ENCODE measurements around the gene EVX2. TPM values are rescaled to one million over a fixed set of nuclear protein-coding genes. Genes with fewer than 3 reads are reported as not detected.

EVX2 gene
- total and polyA plus RNA-seq, 2 donors (not counting 1 experiment from before 2014, with no cell fraction given), result not detected

DNA sequence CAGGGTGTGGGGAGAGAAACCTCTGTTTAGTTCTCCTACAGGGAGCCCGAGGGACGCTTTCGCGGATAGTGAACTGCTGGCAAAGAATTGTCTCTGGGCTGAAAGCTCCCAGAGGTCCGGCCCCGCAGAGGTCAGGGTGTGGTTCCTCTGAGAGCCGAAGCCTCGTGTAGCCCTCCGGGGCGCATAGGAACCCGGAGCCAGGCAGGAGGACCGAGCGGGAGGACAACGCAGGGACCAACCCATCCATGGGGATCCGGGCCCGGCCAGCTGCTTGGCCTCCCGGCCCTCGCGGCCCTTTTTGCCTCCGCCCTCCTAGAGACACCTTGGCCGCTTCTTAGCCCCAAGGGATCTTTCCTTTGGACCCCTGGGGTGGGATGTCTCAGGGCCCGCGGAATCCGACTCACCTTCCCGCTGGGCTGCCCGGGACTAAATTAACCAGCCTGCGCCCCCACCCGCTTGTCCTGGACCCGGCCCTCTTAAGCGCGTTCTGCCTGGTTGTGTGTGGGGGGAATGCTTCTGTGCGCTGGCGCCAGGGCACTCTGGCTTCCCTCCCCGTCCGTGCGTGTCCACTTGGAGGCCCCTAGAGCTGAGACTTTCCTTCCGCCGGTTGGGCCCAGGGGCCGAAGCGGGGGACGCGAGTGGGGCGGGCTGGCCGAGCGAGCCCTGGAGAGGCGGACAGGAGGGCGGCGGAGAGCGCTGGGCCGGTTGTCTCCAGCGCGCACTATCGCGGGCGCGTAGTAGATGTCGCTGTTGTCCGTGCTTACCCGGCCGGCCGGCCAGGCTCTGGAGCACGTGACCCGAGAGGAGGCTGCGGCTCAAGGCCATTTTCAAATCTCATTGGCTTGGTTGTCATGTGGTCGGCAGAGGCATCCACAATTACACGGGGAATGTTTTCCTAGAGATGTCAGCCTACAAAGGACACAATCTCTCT is 32.4 kb upstream of the EVX2 start, which contains the start of gene HOXD10:
Gene HOXD10 (plus strand): TSS at position 896 of the 931 bp plus-strand sequence. CDS start 56 bp downstream, outside the sequence.
- POLR2A ChIA-PET, result no interaction called here
- Histone ChIP-seq H3K9ac (ENCODE audit: low read length) (no peak within 1 kb of the TSS), H3K4me2 (replicated peaks; ENCODE audit: low read depth, low read length, poor library complexity, severe bottlenecking) (no peak within 1 kb of the TSS), H3K36me3 (replicated peaks in 1 of 2; ENCODE audit: control extremely low read depth in 1 of 2, control insufficient read depth in 1 of 2, extremely low read depth in 1 of 2, insufficient read depth in 2 of 2, low read length in 1 of 2) (no peaks in the 10 kb centered on the region), H3K27me3 (replicated peaks in 1 of 4; ENCODE audit: control extremely low read depth in 1 of 4, control insufficient read depth in 3 of 4, insufficient read depth in 4 of 4, low read length in 3 of 4) (peaks cover 0 to 95% (median 75%) of the 10 kb centered on the region in 4 experiments), H3K79me2 (ENCODE audit: control insufficient read depth, insufficient read depth, low read length) (no peaks in the 10 kb centered on the region), H3K9me3 (ENCODE audit: control extremely low read depth in 1 of 3, control insufficient read depth in 2 of 3, insufficient read depth in 1 of 3, low read length in 2 of 3) (peaks cover 0 to 58% (median 2%) of the 10 kb centered on the region in 3 donors), H2AFZ (ENCODE audit: insufficient read depth, low read depth, low read length, poor library complexity, severe bottlenecking) (no peak within 1 kb of the TSS), H3K27ac (ENCODE audit: low read length in 2 of 2) (no peak within 1 kb of the TSS), H3K4me1 (ENCODE audit: control insufficient read depth in 2 of 2, insufficient read depth in 2 of 2, low read length in 2 of 2) (peaks cover 0 to 9% of the 10 kb centered on the region in 2 donors), H3K4me3 (ENCODE audit: control extremely low read depth in 1 of 5, extremely low read depth in 1 of 5, insufficient read depth in 1 of 5, low read depth in 2 of 5, low read length in 4 of 5) (no peak within 1 kb of the TSS), H4K20me1 (ENCODE audit: control insufficient read depth, insufficient read depth, low read length, poor library complexity, severe bottlenecking) (no peaks in the 10 kb centered on the region)
- Mint-ChIP-seq H3K27me3 (peaks cover 84% of the 10 kb centered on the region), H3K27ac (peak within 1 kb of the TSS; percentile 42), H3K4me1 (peaks cover 7% of the 10 kb centered on the region), H3K9me3 (ENCODE audit: insufficient read depth) (peaks cover 2% of the 10 kb centered on the region), H3K4me3 (no peak within 1 kb of the TSS)
- intact Hi-C loops (cut with micrococcal nuclease), result no loop called here
- WGBS (ENCODE audit: insufficient coverage), result 13% methylated on average over 65 of the region's 66 CpGs
- TF ChIP-seq EZH2 (IDR thresholded peaks at IDR 0.05; ENCODE audit: borderline replicate concordance, insufficient read depth, low read depth, low read length, poor library complexity, severe bottlenecking), result no peak
- TF ChIP-seq, protein P1, sequence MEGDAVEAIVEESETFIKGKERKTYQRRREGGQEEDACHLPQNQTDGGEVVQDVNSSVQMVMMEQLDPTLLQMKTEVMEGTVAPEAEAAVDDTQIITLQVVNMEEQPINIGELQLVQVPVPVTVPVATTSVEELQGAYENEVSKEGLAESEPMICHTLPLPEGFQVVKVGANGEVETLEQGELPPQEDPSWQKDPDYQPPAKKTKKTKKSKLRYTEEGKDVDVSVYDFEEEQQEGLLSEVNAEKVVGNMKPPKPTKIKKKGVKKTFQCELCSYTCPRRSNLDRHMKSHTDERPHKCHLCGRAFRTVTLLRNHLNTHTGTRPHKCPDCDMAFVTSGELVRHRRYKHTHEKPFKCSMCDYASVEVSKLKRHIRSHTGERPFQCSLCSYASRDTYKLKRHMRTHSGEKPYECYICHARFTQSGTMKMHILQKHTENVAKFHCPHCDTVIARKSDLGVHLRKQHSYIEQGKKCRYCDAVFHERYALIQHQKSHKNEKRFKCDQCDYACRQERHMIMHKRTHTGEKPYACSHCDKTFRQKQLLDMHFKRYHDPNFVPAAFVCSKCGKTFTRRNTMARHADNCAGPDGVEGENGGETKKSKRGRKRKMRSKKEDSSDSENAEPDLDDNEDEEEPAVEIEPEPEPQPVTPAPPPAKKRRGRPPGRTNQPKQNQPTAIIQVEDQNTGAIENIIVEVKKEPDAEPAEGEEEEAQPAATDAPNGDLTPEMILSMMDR (IDR thresholded peaks at IDR 0.05), result no peak
- no peak for ATAC-seq (ENCODE audit: low read depth)
- CTCF ChIA-PET, result interaction anchor here (1.7 kb wide), 1 partner anchor 1032 kb away, joined by 3 read pairs; no protein-coding TSS in a partner anchor
- DNase-seq, result no peak
